Measurements from ENCODE around the gene PNLDC1. TPM values are rescaled to one million over a fixed set of nuclear protein-coding genes. Genes with fewer than 3 reads are reported as not detected.

Gene PNLDC1
- polyA plus RNA-seq, 1 donor from 2014 or later, result not detected

DNA sequence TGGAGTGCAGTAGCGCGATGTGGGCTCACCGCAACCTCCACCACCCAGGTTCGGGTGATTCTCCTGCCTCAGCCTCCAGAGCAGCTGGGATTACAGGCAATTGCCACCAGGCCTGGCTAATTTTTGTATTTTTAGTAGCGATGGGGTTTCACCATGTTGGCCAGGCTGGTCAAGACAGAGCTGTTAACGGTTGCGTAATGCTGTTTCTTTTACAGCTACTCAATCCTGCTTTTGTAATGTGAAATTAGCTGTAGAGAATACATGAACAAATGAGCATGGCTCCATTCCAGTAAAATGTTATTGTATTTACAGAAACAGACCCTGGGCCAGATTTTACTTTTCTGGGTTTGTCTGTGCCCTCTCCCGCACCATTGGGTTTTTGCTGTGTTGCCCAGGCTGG is 1.9 kb downstream of the PNLDC1 start:
- H3K9me3 ChIP-seq (ENCODE audit: low read length), result no peaks in the 10 kb centered on the region
- H3K9ac ChIP-seq (ENCODE audit: low read length), result no peak overlapping the region
- no peak overlapping the region for H2AFZ ChIP-seq (ENCODE audit: low read depth, low read length)
- H3K36me3 ChIP-seq (ENCODE audit: insufficient read depth, low read length), result no peaks in the 10 kb centered on the region
- no peak overlapping the region for H3K27ac ChIP-seq (ENCODE audit: low read length)
- H4K20me1 ChIP-seq (ENCODE audit: insufficient read depth), result no peaks in the 10 kb centered on the region
- no peaks in the 10 kb centered on the region for H3K27me3 ChIP-seq (ENCODE audit: insufficient read depth, low read depth, low read length)
- TF ChIP-seq SMC3 (conservative IDR thresholded peaks at IDR 0.05; ENCODE audit: poor library complexity) (no peak), EP300 (conservative IDR thresholded peaks at IDR 0.05; ENCODE audit: poor library complexity, severe bottlenecking) (no peak), MXI1 (conservative IDR thresholded peaks at IDR 0.05; ENCODE audit: poor library complexity, severe bottlenecking) (no peak), CTCF (IDR thresholded peaks at IDR 0.05; ENCODE audit: poor library complexity, severe bottlenecking) (no peak), POLR2AphosphoS5 (IDR thresholded peaks at IDR 0.05) (no peak), TAF1 (IDR thresholded peaks at IDR 0.05; ENCODE audit: low read depth) (no peak), EZH2 (IDR thresholded peaks at IDR 0.05; ENCODE audit: borderline replicate concordance, insufficient read depth, low read length, poor library complexity, severe bottlenecking) (no peak), RAD21 (conservative IDR thresholded peaks at IDR 0.05) (no peak)
- TF ChIP-seq, protein P1, sequence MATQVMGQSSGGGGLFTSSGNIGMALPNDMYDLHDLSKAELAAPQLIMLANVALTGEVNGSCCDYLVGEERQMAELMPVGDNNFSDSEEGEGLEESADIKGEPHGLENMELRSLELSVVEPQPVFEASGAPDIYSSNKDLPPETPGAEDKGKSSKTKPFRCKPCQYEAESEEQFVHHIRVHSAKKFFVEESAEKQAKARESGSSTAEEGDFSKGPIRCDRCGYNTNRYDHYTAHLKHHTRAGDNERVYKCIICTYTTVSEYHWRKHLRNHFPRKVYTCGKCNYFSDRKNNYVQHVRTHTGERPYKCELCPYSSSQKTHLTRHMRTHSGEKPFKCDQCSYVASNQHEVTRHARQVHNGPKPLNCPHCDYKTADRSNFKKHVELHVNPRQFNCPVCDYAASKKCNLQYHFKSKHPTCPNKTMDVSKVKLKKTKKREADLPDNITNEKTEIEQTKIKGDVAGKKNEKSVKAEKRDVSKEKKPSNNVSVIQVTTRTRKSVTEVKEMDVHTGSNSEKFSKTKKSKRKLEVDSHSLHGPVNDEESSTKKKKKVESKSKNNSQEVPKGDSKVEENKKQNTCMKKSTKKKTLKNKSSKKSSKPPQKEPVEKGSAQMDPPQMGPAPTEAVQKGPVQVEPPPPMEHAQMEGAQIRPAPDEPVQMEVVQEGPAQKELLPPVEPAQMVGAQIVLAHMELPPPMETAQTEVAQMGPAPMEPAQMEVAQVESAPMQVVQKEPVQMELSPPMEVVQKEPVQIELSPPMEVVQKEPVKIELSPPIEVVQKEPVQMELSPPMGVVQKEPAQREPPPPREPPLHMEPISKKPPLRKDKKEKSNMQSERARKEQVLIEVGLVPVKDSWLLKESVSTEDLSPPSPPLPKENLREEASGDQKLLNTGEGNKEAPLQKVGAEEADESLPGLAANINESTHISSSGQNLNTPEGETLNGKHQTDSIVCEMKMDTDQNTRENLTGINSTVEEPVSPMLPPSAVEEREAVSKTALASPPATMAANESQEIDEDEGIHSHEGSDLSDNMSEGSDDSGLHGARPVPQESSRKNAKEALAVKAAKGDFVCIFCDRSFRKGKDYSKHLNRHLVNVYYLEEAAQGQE (IDR thresholded peaks at IDR 0.05; ENCODE audit: borderline replicate concordance), result no peak
- no peaks in the 10 kb centered on the region for H3F3A ChIP-seq (ENCODE audit: insufficient read depth, low read length, poor library complexity, severe bottlenecking)
- H3K79me2 ChIP-seq (replicated peaks; ENCODE audit: insufficient read depth, low read length), result no peaks in the 10 kb centered on the region
- H3K4me2 ChIP-seq (ENCODE audit: low read length), result no peak overlapping the region
- no peak overlapping the region for H3K4me3 ChIP-seq (ENCODE audit: low read length)
- H3K9me2 ChIP-seq (ENCODE audit: insufficient read depth, low read length), result no peaks in the 10 kb centered on the region

- no peaks in the 10 kb centered on the region for H3F3A ChIP-seq (ENCODE audit: insufficient read depth, low read length, poor library complexity, severe bottlenecking)
- TF ChIP-seq, protein P1 (IDR thresholded peaks at IDR 0.05; ENCODE audit: borderline replicate concordance), result no peak
- no peak for TF ChIP-seq RAD21 (conservative IDR thresholded peaks at IDR 0.05)
- TF ChIP-seq EZH2 (IDR thresholded peaks at IDR 0.05; ENCODE audit: borderline replicate concordance, insufficient read depth, low read length, poor library complexity, severe bottlenecking), result no peak
- TF ChIP-seq POLR2AphosphoS5 (IDR thresholded peaks at IDR 0.05), result no peak
- TF ChIP-seq MXI1 (conservative IDR thresholded peaks at IDR 0.05; ENCODE audit: poor library complexity, severe bottlenecking), result no peak
- H3K4me2 ChIP-seq (ENCODE audit: low read length), result no peak overlapping the region
- H3K9me3 ChIP-seq (ENCODE audit: low read length), result no peaks in the 10 kb centered on the region
- H3K27me3 ChIP-seq (ENCODE audit: insufficient read depth, low read depth, low read length), result no peaks in the 10 kb centered on the region
- H3K36me3 ChIP-seq (ENCODE audit: insufficient read depth, low read length), result no peaks in the 10 kb centered on the region
- no peaks in the 10 kb centered on the region for H4K20me1 ChIP-seq (ENCODE audit: insufficient read depth)
- H3K4me3 ChIP-seq (ENCODE audit: low read length), result no peak overlapping the region
- H3K9ac ChIP-seq (ENCODE audit: low read length), result no peak overlapping the region
- no peak overlapping the region for H3K27ac ChIP-seq (ENCODE audit: low read length)
- H3K79me2 ChIP-seq (replicated peaks; ENCODE audit: insufficient read depth, low read length), result no peaks in the 10 kb centered on the region
- no peaks in the 10 kb centered on the region for H3K9me2 ChIP-seq (ENCODE audit: insufficient read depth, low read length)
- H2AFZ ChIP-seq (ENCODE audit: low read depth, low read length), result no peak overlapping the region
These were observed 4.4 kb downstream of the PNLDC1 start for GRCh38 chr6:159804504-159804903.

Measured in neural cell (in vitro differentiated cells).